Smooth muscle cell of the brain vasculature (primary cell): ENCODE results near the gene CCDC63.
"Not testable (repeated sequence)": the region's sequence is repeated elsewhere in the genome, so short reads cannot be mapped to it uniquely, and the experiment has no call there.

Experiments used
- DNase-seq: peaks from one replicate; pipeline ENCODE4 v3.0.0-alpha.2; 2012; ENCODE audit warnings: low read depth, low spot score

Gene CCDC63

DNA sequence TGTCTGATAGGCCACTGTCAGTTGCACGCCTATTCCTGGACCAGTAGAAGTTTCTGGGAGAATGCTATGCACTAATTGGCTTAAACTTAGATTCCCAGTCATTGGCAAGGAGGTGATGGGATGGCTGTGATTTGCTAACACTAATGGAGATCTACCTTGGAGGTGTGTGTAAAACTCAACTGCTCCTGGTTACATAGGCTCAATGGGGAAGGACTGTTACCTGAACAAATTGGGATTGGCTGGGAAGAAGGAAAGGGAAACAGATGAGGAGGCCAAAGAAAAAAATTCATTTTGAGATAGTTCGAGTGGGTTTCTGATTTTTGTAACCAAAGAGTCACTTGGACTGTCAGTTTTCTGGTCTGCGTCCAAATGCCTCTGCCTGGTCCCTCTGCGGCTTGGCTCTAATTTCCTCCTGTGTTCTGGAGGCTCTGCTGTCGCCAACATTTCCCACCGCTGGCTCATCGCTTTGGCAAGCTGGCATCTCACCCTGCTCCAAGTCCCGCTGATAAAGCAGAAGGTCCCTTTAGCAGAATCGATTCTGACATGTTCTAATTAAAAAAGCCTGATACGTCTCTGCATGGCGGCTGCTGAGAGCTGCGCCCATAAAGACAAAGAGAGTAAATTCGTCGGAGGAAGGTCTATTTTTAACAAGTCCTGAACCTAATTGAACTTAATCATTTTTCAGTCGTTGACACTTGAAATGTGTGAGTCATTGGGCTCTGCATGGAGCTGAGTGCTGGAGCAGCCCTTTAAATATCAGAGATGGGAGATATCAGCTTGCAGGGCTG is 2.0 kb upstream of the CCDC63 start:
- DNase-seq, result no peak

DNA sequence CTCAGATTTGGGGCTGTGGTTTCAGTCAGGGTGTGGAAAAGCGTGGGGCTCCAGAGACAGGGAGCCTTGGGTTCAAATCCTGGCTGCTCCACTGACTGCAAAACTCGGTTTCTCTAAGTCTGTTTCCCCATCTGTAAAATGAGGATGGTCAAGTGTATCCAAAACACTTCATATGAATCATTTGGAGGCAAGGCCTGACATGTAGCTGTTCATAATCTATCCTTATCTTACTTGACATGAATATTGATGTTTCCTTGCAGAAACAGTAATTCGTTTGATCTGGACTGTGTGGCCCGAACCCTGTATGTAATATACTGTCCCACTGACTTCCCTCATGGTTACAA is 1.5 kb upstream of the CCDC63 start:
- DNase-seq, result no peak

DNA sequence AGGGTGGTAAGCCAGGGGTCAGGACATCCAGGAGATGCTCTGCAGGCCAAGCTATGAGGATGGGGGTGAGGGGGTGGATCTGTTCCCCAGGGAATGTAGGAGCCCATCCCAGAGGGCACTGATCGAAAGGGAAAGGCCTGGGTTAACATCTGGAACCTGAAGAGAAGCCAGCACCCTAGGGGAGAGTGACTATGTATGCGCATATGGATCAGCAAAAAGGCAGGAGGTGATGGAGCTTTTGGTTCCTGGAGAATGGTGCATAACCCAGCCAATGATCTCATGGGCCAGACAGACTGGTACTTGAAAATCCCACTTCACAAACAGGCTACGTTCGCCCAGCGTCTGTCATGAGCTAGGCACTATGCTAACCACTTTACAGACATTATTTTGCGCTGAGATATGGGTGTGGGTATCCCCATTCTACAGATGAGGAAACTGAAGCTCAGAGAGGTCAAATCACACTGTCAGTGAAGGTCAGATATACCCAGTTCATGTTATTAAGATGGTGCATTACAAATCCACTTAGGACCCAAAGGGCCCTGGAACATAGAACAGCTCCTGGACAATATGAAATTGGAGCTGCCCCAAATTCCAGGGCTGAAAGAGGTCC is 1.6 kb downstream of the CCDC63 start:
- no peak for DNase-seq

DNA sequence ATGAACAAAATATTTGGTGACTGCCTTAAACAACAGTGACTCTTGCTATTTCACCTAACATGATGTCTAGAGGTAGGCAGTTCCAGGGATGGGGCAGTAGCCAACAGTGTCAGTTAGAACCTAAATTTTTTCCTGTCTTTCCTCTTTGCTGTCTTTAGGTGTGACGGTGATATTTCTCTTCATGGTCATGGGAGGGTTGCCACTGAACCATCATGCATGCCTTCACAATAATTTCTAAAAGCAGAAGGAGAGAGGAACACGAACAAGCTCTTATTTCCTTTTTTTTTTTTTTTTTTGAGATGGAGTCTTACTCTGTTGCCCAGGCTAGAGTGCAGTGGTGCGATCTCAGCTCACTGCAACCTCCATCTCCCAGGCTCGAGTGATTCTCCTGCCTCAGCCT is 2.4 kb downstream of the CCDC63 start:
- no peak for DNase-seq

DNA sequence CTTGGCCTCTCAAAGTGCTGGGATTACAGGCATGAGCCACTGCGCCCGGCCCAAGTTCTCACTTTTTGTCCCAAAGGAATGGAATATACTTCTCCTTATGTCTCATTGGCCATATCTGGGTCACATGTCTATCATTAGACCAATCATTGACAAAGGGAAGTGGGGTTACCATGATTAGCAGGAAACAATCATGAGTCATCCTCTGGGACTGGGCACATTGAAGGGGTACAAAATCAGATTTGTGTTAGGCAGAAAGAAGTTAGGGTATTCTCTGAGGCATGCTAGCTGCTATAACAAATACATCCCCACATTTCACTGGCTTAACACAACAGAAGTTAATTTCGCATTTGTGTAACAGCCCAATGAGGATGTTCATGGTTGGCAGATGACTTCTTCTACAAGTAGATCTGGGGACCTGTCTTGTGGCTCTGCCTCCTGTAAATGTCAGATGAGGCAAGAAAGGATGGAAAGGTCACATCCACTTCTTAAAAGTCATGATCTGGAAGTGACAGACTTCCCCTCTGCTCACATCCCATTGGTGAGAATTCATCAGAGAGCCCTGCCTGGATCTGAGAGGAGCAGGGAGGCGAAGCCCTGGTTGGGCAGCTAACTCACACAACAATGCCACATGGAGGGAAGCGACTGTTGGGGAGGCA is 3.1 kb downstream of the CCDC63 start:
- no peak for DNase-seq

DNA sequence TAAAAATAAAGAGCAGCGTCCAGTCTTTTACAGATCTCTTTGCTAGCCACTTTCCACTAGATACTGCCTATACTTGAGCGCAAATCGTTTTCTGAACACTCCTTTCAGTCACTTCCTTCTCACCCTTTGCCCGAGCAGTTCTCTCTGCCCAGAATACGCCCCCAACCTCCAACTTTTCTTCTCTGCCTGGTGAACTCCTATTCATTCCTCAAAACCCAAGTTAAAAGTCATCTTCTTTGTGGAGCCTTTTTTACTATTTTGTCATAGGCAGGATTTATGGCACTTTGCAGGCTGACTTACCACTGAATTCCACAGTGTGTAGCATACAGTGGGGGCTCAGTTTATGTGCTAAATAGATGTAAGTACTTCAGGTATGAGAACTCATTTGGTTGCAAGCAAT is 4.0 kb downstream of the CCDC63 start:
- DNase-seq, result no peak

DNA sequence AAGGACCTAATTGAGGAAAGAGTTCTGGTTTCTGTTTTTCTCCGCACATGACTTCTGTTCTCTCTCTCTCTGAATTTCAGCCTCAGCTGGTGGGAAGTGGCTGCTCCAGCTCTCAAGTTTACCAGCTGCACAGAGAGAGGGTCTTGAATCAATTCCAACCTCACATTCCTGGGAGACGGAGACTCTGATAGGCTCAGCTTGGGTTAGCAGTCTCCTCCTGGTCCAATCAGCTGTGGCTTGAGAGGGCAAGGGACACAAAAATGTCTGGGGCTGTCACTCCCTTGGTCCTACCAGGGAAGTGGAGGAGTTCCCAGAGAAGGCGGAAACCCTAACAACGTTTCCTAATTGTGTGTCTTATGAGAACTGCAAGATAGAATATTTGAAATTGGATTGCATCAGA is 7.0 kb downstream of the CCDC63 start:
- no peak for DNase-seq

DNA sequence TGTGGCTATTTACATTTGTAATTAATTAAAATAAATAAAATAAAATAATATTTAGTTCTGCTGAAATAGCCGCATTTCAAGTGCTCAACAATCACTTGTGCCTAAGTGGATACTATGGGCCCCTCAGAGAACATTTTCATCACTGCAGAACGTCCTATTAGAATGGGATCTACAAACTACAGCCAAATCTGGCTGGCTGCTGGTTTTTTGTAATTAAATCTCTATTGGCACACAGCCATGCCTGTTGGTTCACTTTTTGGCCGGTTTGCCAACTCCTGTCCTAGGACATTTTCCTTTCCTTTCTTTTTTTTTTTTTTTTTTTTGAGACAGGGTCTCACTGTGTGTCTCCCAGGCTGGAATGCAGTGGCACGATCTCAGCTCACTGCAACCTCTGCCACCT is 9.8 kb downstream of the CCDC63 start:
- no peak for DNase-seq

DNA sequence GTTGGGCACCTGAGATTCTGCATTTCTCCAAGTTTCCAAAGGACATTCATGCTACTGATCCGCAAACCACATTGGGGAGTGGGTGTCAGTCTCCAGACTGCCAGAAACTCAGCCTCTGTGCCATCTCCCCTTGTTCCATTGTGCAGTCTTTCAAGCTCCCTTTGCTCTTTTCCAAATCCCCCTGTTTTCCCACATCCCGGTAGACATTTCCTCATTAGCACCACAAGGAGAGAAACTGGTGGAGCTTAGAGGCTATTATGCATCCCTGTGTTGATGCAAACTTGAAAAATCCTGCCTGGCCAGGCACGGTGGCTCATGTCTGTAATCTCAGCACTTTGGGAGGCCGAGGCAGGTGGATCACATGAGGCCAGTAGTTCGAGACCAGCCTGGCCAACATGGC is 10.7 kb downstream of the CCDC63 start:
- no peak for DNase-seq

DNA sequence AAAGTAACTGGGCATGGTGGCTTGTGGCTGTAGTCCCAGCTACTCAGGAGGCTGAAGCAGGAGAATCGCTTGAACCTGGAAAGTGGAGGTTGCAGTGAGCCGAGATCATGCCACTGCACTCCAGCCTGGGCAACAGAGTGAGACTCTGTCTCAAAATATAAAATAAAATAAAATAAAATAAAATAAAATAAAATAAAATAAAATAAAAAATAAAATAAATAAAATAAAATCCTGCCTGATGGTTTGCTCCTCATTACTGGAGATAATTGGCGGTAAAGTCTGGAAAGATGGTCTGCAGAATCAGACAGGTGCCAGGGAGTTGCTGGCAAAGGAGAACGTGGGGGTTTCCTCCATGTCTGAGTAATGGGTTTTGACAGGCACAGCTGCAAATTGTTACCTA is 11.2 kb downstream of the CCDC63 start:
- not testable (repeated sequence) for DNase-seq

DNA sequence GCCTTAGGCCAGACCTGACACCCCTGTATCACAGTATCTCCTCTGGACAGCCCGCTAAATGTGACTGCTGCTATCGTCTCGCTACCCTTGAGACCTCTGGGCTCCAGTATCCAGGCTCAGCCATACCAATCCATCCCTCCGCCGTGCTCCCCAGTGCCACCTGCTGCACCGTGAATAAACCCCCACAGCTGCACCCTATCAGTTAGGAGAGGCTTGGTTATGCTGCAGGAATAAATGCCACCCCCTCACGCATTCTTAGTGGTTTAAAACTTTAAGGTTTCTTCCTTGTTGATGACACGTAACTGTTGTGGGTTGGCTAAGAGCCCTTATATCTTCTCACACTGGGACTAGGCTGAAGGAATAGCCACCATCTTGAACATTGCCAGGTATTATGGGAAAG is 12.1 kb downstream of the CCDC63 start:
- DNase-seq, result no peak

DNA sequence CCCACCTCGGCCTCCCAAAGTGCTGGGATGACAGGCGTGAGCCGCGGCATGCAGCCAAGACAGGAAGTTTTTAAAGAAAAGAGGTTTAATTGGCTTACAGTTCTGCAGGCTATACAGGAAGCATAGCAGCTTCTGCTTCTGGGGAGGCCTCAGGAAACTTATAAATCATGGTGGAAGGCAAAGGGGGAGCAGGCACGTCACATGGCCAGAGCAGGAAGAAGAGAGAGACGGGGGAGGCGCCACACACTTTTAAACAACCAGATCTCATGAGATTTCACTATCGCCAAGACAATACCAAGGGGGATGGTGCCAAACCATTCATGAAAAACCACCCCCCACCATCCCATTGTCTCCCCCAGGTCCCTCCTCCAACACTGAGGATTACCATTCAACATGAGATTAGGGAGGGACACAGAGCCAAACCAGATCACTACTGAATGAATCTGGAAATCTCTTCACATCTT is 14.1 kb downstream of the CCDC63 start:
- DNase-seq, result no peak

DNA sequence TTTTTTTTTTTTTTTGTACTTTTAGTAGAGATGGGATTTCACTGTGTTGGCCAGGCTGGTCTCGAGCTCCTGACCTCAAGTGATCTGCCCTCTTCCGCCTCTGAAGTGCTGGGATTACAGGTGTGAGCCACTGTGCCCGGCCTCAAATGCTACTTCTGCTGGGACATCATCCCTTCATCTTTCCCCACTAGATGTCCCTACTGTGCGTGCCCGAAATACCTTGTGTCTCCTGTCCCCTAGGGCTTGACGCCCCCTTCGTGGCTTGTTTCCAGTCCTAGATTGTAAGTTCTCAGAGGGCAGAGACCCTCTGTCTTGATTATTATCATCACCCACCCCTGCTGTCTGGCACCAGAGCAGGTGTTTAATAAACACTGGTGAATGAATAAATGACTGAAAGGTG is 14.9 kb downstream of the CCDC63 start:
- DNase-seq, result no peak

DNA sequence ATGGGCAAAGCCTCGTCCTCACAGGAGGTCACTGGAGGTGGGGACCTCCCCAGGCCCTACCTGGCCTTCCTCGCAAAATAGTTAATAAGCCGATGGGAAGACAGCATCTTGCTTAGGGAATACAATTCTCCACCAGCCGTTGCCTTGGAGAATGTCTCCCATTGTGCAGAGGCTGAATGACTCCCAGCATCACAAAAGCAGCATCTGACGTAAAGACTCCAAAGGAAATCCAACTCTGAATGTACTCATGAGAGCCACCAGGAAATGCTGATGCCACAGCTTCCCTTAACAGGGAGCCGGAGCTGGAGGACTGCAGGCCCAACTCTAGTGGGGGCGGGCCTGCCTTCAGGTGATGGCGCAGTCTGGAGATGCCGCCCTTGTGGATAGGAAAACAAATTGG is 15.5 kb downstream of the CCDC63 start:
- DNase-seq, result no peak

DNA sequence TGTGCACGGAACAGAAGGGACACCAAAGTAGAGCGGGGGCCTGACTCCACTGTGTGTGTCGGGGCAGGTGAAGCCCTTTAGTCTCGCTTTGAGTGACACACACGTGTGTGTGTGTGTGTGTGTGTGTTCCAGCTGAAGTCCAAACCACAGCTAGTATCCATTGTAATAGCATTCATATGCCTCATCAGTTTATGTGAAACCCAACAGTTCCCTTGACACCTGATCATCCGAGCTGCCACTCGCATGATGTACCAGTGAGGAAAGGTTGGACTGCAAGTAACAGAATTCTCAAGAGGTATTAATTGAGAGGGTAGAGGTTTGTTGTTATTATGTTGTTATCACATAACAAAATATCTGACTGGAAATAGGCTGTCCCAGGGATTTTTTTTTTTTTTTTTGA is 16.4 kb downstream of the CCDC63 start:
- no peak for DNase-seq

DNA sequence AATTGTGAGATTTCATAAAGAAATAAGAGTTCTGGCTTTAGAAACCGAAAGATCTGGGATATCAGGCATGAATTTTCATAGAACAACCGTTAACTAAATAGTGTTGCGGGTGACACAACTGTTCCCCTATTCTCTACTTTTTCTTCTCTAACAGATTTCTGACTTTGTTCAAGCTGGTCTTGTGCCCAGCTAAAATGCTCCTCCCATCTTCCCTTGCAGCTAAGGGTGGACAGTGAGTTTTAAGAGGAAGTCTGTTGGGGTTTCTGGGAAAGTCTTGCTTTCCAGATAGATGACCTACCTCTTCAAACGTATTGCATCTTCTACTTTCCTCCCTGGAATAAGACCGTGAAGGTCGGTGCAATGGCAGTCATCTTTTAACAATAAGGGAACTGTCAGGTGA is 18.7 kb downstream of the CCDC63 start:
- no peak for DNase-seq

DNA sequence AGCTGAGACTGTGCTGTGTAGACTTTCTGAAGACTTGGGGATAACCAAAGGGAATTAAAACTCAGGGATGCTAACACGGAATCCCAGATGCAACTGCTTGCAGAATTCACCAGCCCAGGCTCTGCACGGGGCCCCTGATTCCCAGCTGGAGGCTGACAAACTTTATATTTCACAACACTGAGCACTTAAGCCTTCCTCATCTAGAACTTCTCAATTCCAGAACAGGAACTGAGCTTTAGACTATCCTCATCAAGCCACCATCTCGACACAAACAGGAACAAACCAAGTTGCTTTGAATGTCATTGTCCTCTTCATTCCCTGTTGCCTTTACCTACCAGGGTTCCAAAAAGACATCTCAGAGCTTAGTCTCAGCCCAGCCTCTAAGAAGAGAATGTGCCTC is 22.2 kb downstream of the CCDC63 start:
- DNase-seq, result no peak

DNA sequence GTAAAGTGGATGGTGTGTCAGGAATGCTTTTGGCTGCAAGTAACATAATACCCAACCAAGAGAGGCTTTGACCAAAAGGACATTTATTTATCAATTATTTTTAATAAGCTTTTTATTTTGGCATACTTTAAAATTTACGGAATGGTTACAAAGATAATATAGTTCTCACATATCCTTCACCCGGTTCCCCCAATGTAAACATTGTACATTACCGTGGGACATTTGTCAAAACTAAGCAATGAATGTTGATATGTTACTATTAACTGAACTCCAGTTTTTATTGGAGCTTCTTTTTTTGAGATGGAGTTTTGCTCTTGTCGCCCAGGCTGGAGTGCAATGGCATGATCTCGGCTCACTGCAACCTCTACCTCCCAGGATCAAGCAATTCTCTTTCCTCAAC is 23.0 kb downstream of the CCDC63 start:
- DNase-seq, result no peak

DNA sequence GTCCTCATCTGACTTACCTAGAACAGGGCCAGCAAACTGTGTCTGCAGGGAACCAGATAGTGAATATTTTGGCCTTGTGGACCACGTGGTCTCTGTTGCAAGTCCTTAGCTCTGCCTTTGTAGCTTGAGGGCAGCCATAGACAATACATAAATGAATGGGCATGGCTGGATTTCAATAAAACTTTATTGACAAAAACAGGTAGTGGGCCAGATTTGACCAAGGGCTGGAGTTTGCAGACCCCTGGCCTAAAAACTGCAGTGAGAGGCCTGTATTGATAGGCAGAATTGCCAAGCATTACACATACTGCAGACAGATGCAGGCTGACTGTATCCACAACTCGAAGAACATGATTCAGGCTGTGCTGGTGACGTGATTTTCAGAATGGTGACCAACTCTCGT is 25.3 kb downstream of the CCDC63 start:
- no peak for DNase-seq

DNA sequence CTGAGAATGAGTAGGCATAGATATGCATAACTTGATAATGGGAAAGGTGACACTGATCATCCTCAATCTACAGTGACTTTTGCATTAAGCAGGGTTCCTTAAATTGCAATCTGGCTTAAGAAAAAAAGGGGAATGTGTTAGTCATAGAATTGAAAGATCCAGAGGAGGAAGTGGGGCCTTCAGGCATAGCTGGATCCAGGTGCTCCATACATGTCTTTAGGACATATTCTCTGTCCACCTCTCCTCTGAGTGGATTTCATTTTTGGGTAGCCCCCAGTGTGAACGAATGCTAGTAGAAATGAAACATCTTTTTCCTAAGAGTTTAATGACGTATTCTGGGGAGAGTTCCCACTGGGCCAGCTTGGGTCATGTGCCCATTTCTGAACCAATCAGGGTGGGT is 27.6 kb downstream of the CCDC63 start:
- no peak for DNase-seq

DNA sequence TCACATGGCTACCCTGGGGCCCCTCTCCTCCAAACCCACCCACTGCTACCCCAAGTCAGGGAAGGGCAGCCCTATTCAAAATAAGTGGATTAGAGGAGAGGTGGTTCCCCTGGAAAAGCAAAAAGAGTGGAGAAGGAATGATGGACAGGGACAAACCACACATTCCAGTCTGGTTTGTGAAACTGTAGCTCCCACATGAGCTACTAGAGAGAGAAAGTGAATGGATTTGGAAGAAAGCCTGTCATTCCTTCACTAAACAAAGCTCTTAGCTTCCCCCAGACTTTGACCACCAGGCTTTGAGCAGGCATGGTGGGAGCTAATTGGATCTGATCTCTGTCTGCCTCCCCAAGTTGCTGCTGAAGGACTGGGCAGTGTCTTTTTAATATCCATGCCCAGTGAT is 28.0 kb downstream of the CCDC63 start:
- DNase-seq, result no peak

DNA sequence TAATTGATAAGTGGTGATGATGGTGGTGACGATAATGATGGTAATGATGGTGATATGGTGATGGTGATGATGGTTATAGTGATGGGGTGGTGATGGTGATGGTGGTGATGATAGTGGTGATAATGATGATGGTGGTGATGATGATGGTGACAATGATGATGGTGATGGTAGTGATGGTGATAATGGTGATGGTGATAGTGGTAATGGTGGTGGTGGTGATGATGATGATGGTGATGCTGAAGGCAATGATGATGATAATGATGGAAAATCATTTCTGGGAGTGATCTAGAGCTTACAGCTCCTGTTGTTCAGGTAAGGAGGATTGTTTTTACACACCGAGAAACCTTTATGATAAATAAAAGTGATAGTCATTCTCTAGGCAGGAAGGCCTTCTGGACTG is 33.9 kb downstream of the CCDC63 start:
- DNase-seq, result no peak

DNA sequence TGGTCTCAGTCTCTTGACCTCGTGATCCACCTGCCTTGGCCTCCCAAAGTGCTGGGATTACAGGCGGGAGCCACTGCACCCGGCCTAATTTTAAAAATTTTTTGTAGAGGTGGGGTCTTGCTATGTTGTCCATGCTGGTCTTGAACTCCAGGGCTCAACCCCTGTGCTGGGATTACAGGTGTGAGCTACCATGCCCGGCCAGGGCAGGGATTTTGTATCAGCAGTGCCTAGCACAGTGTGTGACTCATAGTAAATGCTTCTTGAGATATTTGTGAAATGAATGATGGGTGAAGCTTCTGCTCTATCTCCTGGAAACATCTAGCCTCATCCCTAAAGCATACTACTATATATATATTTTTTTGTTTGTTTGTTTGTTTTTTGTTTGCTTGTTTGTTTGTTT is 36.5 kb downstream of the CCDC63 start:
- no peak for DNase-seq
